Measurements from ENCODE around the gene SPINT4. TPM values are rescaled to one million over a fixed set of nuclear protein-coding genes. Genes with fewer than 3 reads are reported as not detected.

The SPINT4 gene
- total RNA-seq, 1 experiment from 2014 or later, result not detected

- H3K27ac Mint-ChIP-seq (ENCODE audit: unreplicated experiment), result no peak overlapping the region
Measured at GRCh38 chr20:45775411-45775810, 53.3 kb downstream of the SPINT4 start.

More at GRCh38 chr20:45775411-45775810, 53.3 kb downstream of the SPINT4 start:
- CTCF ChIA-PET, result interaction anchor here (0.6 kb wide), 1 partner anchor 211 kb away, joined by 5 read pairs; no protein-coding TSS in a partner anchor
- intact Hi-C loops (cut with micrococcal nuclease; ENCODE audit: unreplicated experiment), result no loop called here
- Histone ChIP-seq H3K27me3 (replicated peaks; ENCODE audit: control insufficient read depth, insufficient read depth, low read length) (0 out of 2 replicates have a peak, but pooled peaks cover 2% of the 10 kb centered on the region), H3K4me3 (ENCODE audit: low read depth, low read length) (no peak overlapping the region), H3K9me3 (no peaks in the 10 kb centered on the region), H3K36me3 (ENCODE audit: control insufficient read depth, insufficient read depth, low read length) (no peaks in the 10 kb centered on the region), H3K4me1 (peaks cover 10% of the 10 kb centered on the region)
- Mint-ChIP-seq H3K4me3 (ENCODE audit: unreplicated experiment) (no peak overlapping the region), H3K36me3 (ENCODE audit: insufficient read depth, unreplicated experiment) (no peaks in the 10 kb centered on the region), H3K9me3 (ENCODE audit: unreplicated experiment) (no peaks in the 10 kb centered on the region), H3K4me1 (ENCODE audit: low read depth, unreplicated experiment) (peaks cover 10% of the 10 kb centered on the region), H3K27me3 (ENCODE audit: insufficient read depth, unreplicated experiment) (peaks cover 3% of the 10 kb centered on the region)
- DNase-seq, result peak in 1 of 2 experiments; percentile 30
- no TSS peak for BruUV-seq (replicated peaks)
- POLR2A ChIA-PET, result no interaction called here
- TF ChIP-seq, protein P1, sequence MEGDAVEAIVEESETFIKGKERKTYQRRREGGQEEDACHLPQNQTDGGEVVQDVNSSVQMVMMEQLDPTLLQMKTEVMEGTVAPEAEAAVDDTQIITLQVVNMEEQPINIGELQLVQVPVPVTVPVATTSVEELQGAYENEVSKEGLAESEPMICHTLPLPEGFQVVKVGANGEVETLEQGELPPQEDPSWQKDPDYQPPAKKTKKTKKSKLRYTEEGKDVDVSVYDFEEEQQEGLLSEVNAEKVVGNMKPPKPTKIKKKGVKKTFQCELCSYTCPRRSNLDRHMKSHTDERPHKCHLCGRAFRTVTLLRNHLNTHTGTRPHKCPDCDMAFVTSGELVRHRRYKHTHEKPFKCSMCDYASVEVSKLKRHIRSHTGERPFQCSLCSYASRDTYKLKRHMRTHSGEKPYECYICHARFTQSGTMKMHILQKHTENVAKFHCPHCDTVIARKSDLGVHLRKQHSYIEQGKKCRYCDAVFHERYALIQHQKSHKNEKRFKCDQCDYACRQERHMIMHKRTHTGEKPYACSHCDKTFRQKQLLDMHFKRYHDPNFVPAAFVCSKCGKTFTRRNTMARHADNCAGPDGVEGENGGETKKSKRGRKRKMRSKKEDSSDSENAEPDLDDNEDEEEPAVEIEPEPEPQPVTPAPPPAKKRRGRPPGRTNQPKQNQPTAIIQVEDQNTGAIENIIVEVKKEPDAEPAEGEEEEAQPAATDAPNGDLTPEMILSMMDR (IDR thresholded peaks at IDR 0.05; ENCODE audit: insufficient read depth in 1 of 2, low read depth in 1 of 2, low read length in 1 of 2, severe bottlenecking in 1 of 2, unreplicated experiment in 1 of 2), result no peak

Small RNA genes within 50 kb of the gene (microRNA-seq; reads per million reads assigned to microRNA genes)
- not detected for gene MIR3617

Other genes starting within 250 kb of the SPINT4 start
- gene SPINT3, start 206.7 kb upstream of the SPINT4 start, total RNA-seq (2022), result not detected in 2 replicates
- not detected in 2 replicates for gene WFDC6, start 182.9 kb upstream of the SPINT4 start, total RNA-seq (2022)
- not detected in 2 replicates for gene EPPIN, start 174.9 kb upstream of the SPINT4 start, total RNA-seq (2022)
- not detected in 2 replicates for gene WFDC8, start 143.1 kb upstream of the SPINT4 start, total RNA-seq (2022)
- not detected in 2 replicates for gene WFDC10A, start 92.6 kb upstream of the SPINT4 start, total RNA-seq (2022)
- gene WFDC9, start 91.1 kb upstream of the SPINT4 start, total RNA-seq (2022), result not detected in 2 replicates
- gene WFDC11, start 52.1 kb upstream of the SPINT4 start, total RNA-seq (2022), result not detected in 2 replicates
- not detected in 2 replicates for gene WFDC13, start 20.3 kb upstream of the SPINT4 start, total RNA-seq (2022)
- not detected in 2 replicates for gene WFDC10B, start 17.3 kb upstream of the SPINT4 start, total RNA-seq (2022)
- 1.1 and 1.7 TPM in 2 replicates for gene WFDC3, start 69.5 kb downstream of the SPINT4 start, total RNA-seq (2022)
- 89.3 and 105 TPM in 2 replicates for gene DNTTIP1, start 69.6 kb downstream of the SPINT4 start, total RNA-seq (2022)
- 409 and 423 TPM in 2 replicates for gene UBE2C, start 90.3 kb downstream of the SPINT4 start, total RNA-seq (2022)
- gene TNNC2, start 105.0 kb downstream of the SPINT4 start, total RNA-seq (2022), result not detected in 2 replicates
- 14.1 and 15.6 TPM in 2 replicates for gene SNX21, start 111.5 kb downstream of the SPINT4 start, total RNA-seq (2022)
- 35.1 and 36.2 TPM in 2 replicates for gene ACOT8, start 135.0 kb downstream of the SPINT4 start, total RNA-seq (2022)
- 6.1 and 6.4 TPM in 2 replicates for gene ZSWIM3, start 135.3 kb downstream of the SPINT4 start, total RNA-seq (2022)
- gene ZSWIM1, start 158.9 kb downstream of the SPINT4 start, total RNA-seq (2022), result 24.8 and 27.3 TPM in 2 replicates
- gene SPATA25, start 165.3 kb downstream of the SPINT4 start, total RNA-seq (2022), result 6.7 and 7.3 TPM in 2 replicates
- gene NEURL2, start 168.9 kb downstream of the SPINT4 start, total RNA-seq (2022), result 12.6 TPM in 2 replicates
- 282 and 294 TPM in 2 replicates for gene CTSA, start 169.0 kb downstream of the SPINT4 start, total RNA-seq (2022)
- gene PLTP, start 189.8 kb downstream of the SPINT4 start, total RNA-seq (2022), result 39.6 and 42.6 TPM in 2 replicates
- 66.5 and 75.9 TPM in 2 replicates for gene PCIF1, start 212.3 kb downstream of the SPINT4 start, total RNA-seq (2022)
- gene ZNF335, start 249.9 kb downstream of the SPINT4 start, total RNA-seq (2022), result 35.1 and 38.1 TPM in 2 replicates